Keratinocyte (primary cell): ENCODE data around the gene SOX1. TPM values are rescaled to one million over a fixed set of nuclear protein-coding genes. Genes with fewer than 3 reads are reported as not detected.

Experiments
- DNase-seq: peaks from one replicate; pipeline ENCODE4 v3.0.0-alpha.2; 2011; ENCODE audit warnings: low read depth, missing footprints, low spot score
- FAIRE-seq: peaks from 2 replicates; lab custom pipeline; 2011; peaks lifted over from hg19 to GRCh38; lab: Jason Lieb, UNC
- H2AFZ ChIP-seq: 2 replicates; pipeline ENCODE4 v1.6.0; 2012; ENCODE audit warnings: low read length, control low read depth, inconsistent platforms; ENCODE audit not compliant: control insufficient read depth
- H3K27ac ChIP-seq: 2 replicates; pipeline ENCODE4 v1.5.1; 2011; ENCODE audit warnings: low read length; ENCODE audit not compliant: control insufficient read depth, insufficient read depth
- H3K27me3 ChIP-seq: 3 replicates; pipeline ENCODE4 v1.6.0; 2011; ENCODE audit warnings: low read length; ENCODE audit not compliant: control insufficient read depth, insufficient read depth; ENCODE audit errors: extremely low read depth
- H3K36me3 ChIP-seq, 2 experiments: 2 replicates in 1 of 2; 3 replicates in 1 of 2; pipeline ENCODE4 v1.5.1; 2011; ENCODE audit warnings: low read length in 2 of 2, mild to moderate bottlenecking in 1 of 2; ENCODE audit not compliant: control insufficient read depth in 2 of 2, insufficient read depth in 2 of 2; ENCODE audit errors: extremely low read depth in 1 of 2
- H3K4me1 ChIP-seq: 3 replicates; pipeline ENCODE4 v1.5.1; 2011; ENCODE audit warnings: low read length; ENCODE audit not compliant: control insufficient read depth, insufficient read depth; ENCODE audit errors: extremely low read depth
- H3K4me2 ChIP-seq: 3 replicates; pipeline ENCODE4 v1.6.0; 2011; ENCODE audit warnings: low read depth, low read length; ENCODE audit not compliant: control insufficient read depth, insufficient read depth; ENCODE audit errors: extremely low read depth
- H3K4me3 ChIP-seq, 3 experiments: fragments of 200-600 bp in 1 of 3; sonication (generic) in 1 of 3; 2 replicates in 2 of 3; 3 replicates in 1 of 3; pipeline ENCODE4 v1.5.1; 2011 to 2016; ENCODE audit warnings: low read length in 3 of 3, mild to moderate bottlenecking in 3 of 3, control low read depth in 2 of 3, inconsistent platforms in 1 of 3, low read depth in 1 of 3, mixed read lengths in 1 of 3, mixed run types in 1 of 3, moderate library complexity in 1 of 3; ENCODE audit not compliant: control insufficient read depth in 2 of 3, insufficient read depth in 2 of 3; ENCODE audit errors: extremely low read depth in 1 of 3
- H3K79me2 ChIP-seq: 2 replicates; pipeline ENCODE4 v1.6.0; 2012; ENCODE audit warnings: low read length; ENCODE audit not compliant: control insufficient read depth, insufficient read depth
- H3K9ac ChIP-seq: 3 replicates; pipeline ENCODE4 v1.6.0; 2011; ENCODE audit warnings: low read length; ENCODE audit not compliant: control insufficient read depth, insufficient read depth; ENCODE audit errors: extremely low read depth
- H3K9me1 ChIP-seq: 3 replicates; pipeline ENCODE4 v1.6.0; 2011; ENCODE audit warnings: low read length; ENCODE audit not compliant: control insufficient read depth, insufficient read depth; ENCODE audit errors: extremely low read depth
- H3K9me3 ChIP-seq: 2 replicates; pipeline ENCODE4 v1.5.1; 2012; ENCODE audit warnings: low read depth, low read length; ENCODE audit not compliant: control insufficient read depth
- H4K20me1 ChIP-seq: 3 replicates; pipeline ENCODE4 v1.6.0; 2011; ENCODE audit warnings: low read length; ENCODE audit not compliant: control insufficient read depth, insufficient read depth; ENCODE audit errors: extremely low read depth
- EZH2 ChIP-seq: IDR thresholded peaks from one replicate; pipeline ENCODE4 v1.6.1; 2012; ENCODE audit warnings: inconsistent platforms, mild to moderate bottlenecking, low read length, moderate library complexity
- dilution Hi-C: fragments of 300-500 bp; cut with MboI; formaldehyde crosslinking; loops from one replicate; pipeline ENCODE4 v1.7.0; 2020; ENCODE audit warnings: low sequenced_read_pairs; ENCODE audit not compliant: extremely low pct_ligation_motif_present
- polyA plus RNA-seq, 5 experiments: library from polyadenylated mRNA; depleted of rRNA in 3 of 5; stranded (reverse) in 3 of 5; stranded (forward) in 1 of 5; unstranded in 1 of 5; fragments of >200 nt; gene quantifications; 1 replicate in 1 of 5; 2 replicates in 3 of 5; 3 replicates in 1 of 5; pipeline versions ENCODE4 v1.2.1 to v1.2.3, GENCODE V29; 2011 to 2012; ENCODE audit warnings: missing spikeins in 2 of 5, low read depth in 1 of 5, low replicate concordance in 1 of 5
- TF ChIP-seq, protein P1 (sequence below), 3 experiments: IDR thresholded peaks in 1 of 3; conservative IDR thresholded peaks in 1 of 3; optimal IDR thresholded peaks in 1 of 3; 2 replicates in 2 of 3; 3 replicates in 1 of 3; pipeline versions ENCODE3 to v1.5.1; 2011; ENCODE audit warnings: low read length in 3 of 3, mild to moderate bottlenecking in 3 of 3, moderate library complexity in 2 of 3, control low read depth in 1 of 3, inconsistent platforms in 1 of 3; ENCODE audit not compliant: insufficient read depth in 2 of 3; ENCODE audit errors: extremely low read depth in 1 of 3

SOX1 gene
- polyA plus RNA-seq, 1 donor (not counting 4 experiments of a cell fraction or from before 2014, with no cell fraction given), result not detected

- Histone ChIP-seq H3K4me1 (no peaks in the 10 kb centered on the region), H3K4me3 (no peak overlapping the region), H3K9me3 (no peaks in the 10 kb centered on the region), H3K9me1 (no peaks in the 10 kb centered on the region), H4K20me1 (no peaks in the 10 kb centered on the region), H3K27ac (no peak overlapping the region), H3K9ac (no peak overlapping the region), H2AFZ (no peak overlapping the region), H3K36me3 (no peaks in the 10 kb centered on the region), H3K27me3 (peaks cover 84% of the 10 kb centered on the region), H3K79me2 (no peaks in the 10 kb centered on the region), H3K4me2 (no peak overlapping the region)
- DNase-seq (no peak), FAIRE-seq (no peak)
- no peak for TF ChIP-seq EZH2
- TF ChIP-seq, protein P1, sequence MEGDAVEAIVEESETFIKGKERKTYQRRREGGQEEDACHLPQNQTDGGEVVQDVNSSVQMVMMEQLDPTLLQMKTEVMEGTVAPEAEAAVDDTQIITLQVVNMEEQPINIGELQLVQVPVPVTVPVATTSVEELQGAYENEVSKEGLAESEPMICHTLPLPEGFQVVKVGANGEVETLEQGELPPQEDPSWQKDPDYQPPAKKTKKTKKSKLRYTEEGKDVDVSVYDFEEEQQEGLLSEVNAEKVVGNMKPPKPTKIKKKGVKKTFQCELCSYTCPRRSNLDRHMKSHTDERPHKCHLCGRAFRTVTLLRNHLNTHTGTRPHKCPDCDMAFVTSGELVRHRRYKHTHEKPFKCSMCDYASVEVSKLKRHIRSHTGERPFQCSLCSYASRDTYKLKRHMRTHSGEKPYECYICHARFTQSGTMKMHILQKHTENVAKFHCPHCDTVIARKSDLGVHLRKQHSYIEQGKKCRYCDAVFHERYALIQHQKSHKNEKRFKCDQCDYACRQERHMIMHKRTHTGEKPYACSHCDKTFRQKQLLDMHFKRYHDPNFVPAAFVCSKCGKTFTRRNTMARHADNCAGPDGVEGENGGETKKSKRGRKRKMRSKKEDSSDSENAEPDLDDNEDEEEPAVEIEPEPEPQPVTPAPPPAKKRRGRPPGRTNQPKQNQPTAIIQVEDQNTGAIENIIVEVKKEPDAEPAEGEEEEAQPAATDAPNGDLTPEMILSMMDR (optimal IDR thresholded peaks at IDR 0.05 in 1 of 3, IDR thresholded peaks at IDR 0.05 in 1 of 3, conservative IDR thresholded peaks at IDR 0.05 in 1 of 3; ENCODE audit: extremely low read depth in 1 of 3, insufficient read depth in 2 of 3, low read length in 3 of 3), result no peak
- dilution Hi-C loops, result no loop called here
These were observed 4.3 kb downstream of the SOX1 start for GRCh38 chr13:112071102-112071722.

DNA sequence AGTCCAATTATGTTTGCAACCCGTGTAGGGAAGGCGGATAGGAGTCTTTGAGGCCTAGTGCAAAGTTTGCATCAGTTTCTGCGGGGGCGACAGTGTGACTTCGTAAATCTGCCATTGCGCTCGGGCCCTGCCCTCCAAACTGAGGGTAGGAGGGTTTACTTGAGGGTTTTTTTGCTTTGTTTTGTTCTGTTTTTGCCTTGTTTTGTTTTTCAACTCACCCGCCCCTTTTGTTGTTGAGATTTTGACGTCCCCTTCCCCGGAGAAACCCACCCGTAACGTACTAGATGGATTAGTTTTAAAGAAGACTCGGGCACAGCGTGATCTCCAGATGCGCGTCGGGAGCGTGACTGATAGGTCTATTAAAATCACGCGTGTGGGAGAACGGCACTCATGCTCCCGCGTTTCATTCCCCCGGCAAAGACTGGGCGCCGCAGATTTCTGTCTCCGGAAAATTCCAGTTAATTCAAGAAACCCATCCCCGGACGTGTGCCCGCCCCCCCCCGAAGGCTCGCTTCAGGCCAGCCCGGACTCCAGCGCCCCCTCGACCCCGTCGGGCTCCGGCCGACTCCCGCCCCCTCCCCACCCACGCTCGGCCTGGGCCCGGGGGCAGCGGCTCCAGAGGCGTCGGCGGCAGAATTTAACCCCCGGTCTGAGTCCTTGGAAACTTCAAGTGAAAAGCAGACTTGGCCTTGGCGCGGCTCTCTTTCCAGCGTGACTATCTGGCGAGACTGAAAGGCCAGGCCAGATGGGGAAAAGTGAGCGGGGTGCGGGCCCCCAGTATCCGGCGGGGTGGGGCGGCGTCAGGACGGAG lies 5.0 kb downstream of the SOX1 start:
- no peaks in the 10 kb centered on the region for H4K20me1 ChIP-seq
- H3K4me1 ChIP-seq, result no peaks in the 10 kb centered on the region
- no peaks in the 10 kb centered on the region for H3K9me1 ChIP-seq
- peaks cover 82% of the 10 kb centered on the region for H3K27me3 ChIP-seq
- TF ChIP-seq, protein P1 (optimal IDR thresholded peaks at IDR 0.05 in 1 of 3, IDR thresholded peaks at IDR 0.05 in 1 of 3, conservative IDR thresholded peaks at IDR 0.05 in 1 of 3; ENCODE audit: extremely low read depth in 1 of 3, insufficient read depth in 2 of 3, low read length in 3 of 3), result no peak
- no peak for TF ChIP-seq EZH2
- DNase-seq (no peak), FAIRE-seq (no peak)
- dilution Hi-C loops, result no loop called here
- no peaks in the 10 kb centered on the region for H3K79me2 ChIP-seq
- no peaks in the 10 kb centered on the region for H3K9me3 ChIP-seq
- H2AFZ ChIP-seq, result no peak overlapping the region
- H3K4me2 ChIP-seq, result no peak overlapping the region
- no peak overlapping the region for H3K9ac ChIP-seq
- no peaks in the 10 kb centered on the region for H3K36me3 ChIP-seq
- H3K4me3 ChIP-seq, result no peak overlapping the region
- no peak overlapping the region for H3K27ac ChIP-seq
